Spleen (tissue), 11 donors: ENCODE results near the gene GRP. TPM values are rescaled to one million over a fixed set of nuclear protein-coding genes. Genes with fewer than 3 reads are reported as not detected.

Experiments used
- DNase-seq: peaks from one replicate; pipeline ENCODE4 v3.0.0-alpha.2; 2020
- H3K27ac ChIP-seq, 8 donors: fragments of 200-600 bp; sonication (generic) in 7 of 8; 1 replicate in 4 of 8; 2 replicates in 4 of 8; pipeline versions ENCODE4 v1.5.0 to v1.8.0; 2016 to 2021; ENCODE audit warnings: inconsistent platforms in 4 of 8, mild to moderate bottlenecking in 4 of 8, moderate library complexity in 1 of 8
- H3K27me3 ChIP-seq, 7 donors: fragments of 200-600 bp; sonication (generic) in 6 of 7; replicated peaks in 1 of 7; 1 replicate in 4 of 7; 2 replicates in 3 of 7; pipeline versions ENCODE4 v1.5.0 to v1.8.0; 2016 to 2021; ENCODE audit warnings: inconsistent platforms in 3 of 7, mild to moderate bottlenecking in 1 of 7
- H3K36me3 ChIP-seq, 6 donors: fragments of 200-600 bp; sonication (generic) in 5 of 6; 1 replicate in 4 of 6; 2 replicates in 2 of 6; pipeline versions ENCODE4 v1.5.0 to v1.8.0; 2016 to 2021; ENCODE audit warnings: inconsistent platforms in 2 of 6
- H3K4me1 ChIP-seq, 6 donors: fragments of 200-600 bp; sonication (generic) in 5 of 6; 1 replicate in 3 of 6; 2 replicates in 3 of 6; pipeline versions ENCODE4 v1.5.0 to v1.8.0; 2016 to 2021; ENCODE audit warnings: inconsistent platforms in 3 of 6
- H3K4me3 ChIP-seq, 8 donors: fragments of 200-600 bp; sonication (generic) in 7 of 8; 1 replicate in 4 of 8; 2 replicates in 4 of 8; pipeline versions ENCODE4 v1.5.0 to v1.8.0; 2016 to 2021; ENCODE audit warnings: inconsistent platforms in 4 of 8, mild to moderate bottlenecking in 4 of 8, moderate library complexity in 2 of 8
- H3K9me3 ChIP-seq, 8 donors: fragments of 200-600 bp; sonication (generic) in 7 of 8; 1 replicate in 4 of 8; 2 replicates in 4 of 8; pipeline versions ENCODE4 v1.5.0 to v1.8.0; 2016 to 2021; ENCODE audit warnings: inconsistent platforms in 4 of 8
- CTCF ChIP-seq, 11 experiments: fragments of 200-600 bp in 7 of 11; fragments of 450-650 bp in 4 of 11; sonication (generic) in 4 of 11; IDR thresholded peaks in 8 of 11; conservative IDR thresholded peaks in 3 of 11; 1 replicate in 7 of 11; 2 replicates in 4 of 11; pipeline versions ENCODE4 v1.4.0 to v1.8.0; 2016 to 2021; ENCODE audit warnings: antibody characterized with exemption in 11 of 11, inconsistent platforms in 4 of 11, mild to moderate bottlenecking in 1 of 11
- POLR2A ChIP-seq, 3 donors: fragments of 450-650 bp; IDR thresholded peaks; one replicate each; pipeline ENCODE4 v1.5.1; 2017; ENCODE audit warnings: antibody characterized with exemption in 3 of 3, mild to moderate bottlenecking in 1 of 3
- POLR2AphosphoS5 ChIP-seq, 3 donors: sonication (generic); formaldehyde crosslinking; IDR thresholded peaks; one replicate each; pipeline ENCODE4 v1.5.1; 2017; ENCODE audit warnings: antibody characterized with exemption in 3 of 3
- WGBS, 5 donors: extraction: QIAGEN DNeasy Blood & Tissue Kit in 3 of 5; methylation state at CpG; one replicate each; pipeline versions ENCODE4 v1.1.5 to v1.1.7; 2013 to 2018; 5-methylcytosine and 5-hydroxymethylcytosine counted together
- intact Hi-C: fragments of 100-400 bp; cut with DNase I; formaldehyde crosslinking; loops from one replicate; pipeline ENCODE4 v1.15.0; 2023; ENCODE audit warnings: low total_unique reads
- polyA plus RNA-seq, 3 donors: library from polyadenylated mRNA; stranded (reverse); fragments of 200-250 nt; gene quantifications; one replicate each; pipeline ENCODE4 v1.2.1, GENCODE V29; 2013
- total RNA-seq, 7 donors: library from RNA; depleted of rRNA in 3 of 7; stranded (reverse); fragments of >200 nt in 3 of 7; fragmentation: NEBNext Ultra II Directional in 4 of 7; extraction: Animal tissue kit (Norgen Biotek cat#: 25700) in 4 of 7; gene quantifications; one replicate each; pipeline versions ENCODE4 v1.1.0 to v1.2.1, GENCODE V29; 2016 to 2021
- donor health status: healthy with polysubstance abuse.
- donor health status: DM: no; HTN: no; CAD: no; lungs with moderate emphysema.
- donor health status: DM: no; HTN: no; CAD: no.
- donor health status: Bipolar disorder and iron deficiency.
- donor health status: healthy.
- donor health status: DM: no; HTN: no; CAD: no.
- donor health status: DM: yes; HTN: yes; CAD: no.

Gene GRP
- total and polyA plus RNA-seq, 10 donors, result not detected

- peaks cover 30 to 100% (median 86%) of the 10 kb centered on the region in 7 donors for H3K27me3 ChIP-seq
These were observed 52.4 kb downstream of the GRP start for GRCh38 chr18:59272221-59272888.

DNA sequence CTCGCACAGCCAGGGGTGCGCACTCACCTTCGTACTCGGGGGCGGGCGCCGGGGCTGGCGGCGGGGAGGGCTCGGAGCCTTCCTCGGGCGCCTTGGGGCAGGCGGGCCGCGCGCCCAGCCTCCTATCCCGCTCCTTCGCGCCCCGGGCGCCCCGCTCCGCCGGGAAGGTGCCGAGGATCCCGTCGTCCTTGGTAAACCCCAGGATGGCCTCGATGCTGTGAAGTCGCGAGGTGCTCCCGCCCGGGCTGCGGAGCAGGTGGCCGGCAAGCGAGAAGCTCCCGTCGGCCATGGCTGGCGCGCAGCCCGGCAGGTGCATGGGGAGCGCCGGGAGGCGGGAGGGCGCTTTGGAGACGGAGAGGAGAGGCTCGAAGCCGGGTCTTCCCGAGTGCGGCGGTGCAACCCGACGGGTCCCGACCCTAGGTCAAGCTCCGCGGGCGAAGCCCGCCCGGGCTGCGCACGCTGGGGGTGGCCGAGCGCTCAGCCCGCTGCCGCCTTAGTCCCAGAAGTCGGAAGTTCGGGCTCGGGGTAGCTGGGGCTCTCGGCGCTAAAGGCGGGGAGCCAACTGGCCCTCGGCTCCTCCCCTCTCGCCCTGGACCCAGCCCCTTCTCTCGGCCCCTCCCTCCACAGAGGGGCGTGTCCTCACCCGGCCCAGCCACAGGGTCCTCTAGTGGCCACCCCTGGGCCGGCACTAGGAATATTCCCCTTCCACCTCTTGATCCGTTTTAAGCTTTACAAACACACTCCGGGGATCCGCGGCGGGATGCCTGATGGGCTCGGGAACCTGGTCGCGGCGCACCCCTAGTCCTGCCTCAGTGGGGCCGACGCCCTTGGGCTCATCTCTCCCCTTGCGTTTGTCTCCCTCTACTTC is 53.2 kb downstream of the GRP start, which contains the start of gene RAX:
Gene RAX (minus strand): TSS at position 564 of the 868 bp plus-strand sequence. CDS start 248 bp downstream, at position 316.
- peak; percentile 72 for DNase-seq
- H3K4me3 ChIP-seq, result peak within 1 kb of the TSS in 7 of 8 donors; percentile 25 to 64 (median 31)
- no peak for TF ChIP-seq POLR2AphosphoS5 (IDR thresholded peaks at IDR 0.05)
- H3K36me3 ChIP-seq, result no peaks in the 10 kb centered on the region
- intact Hi-C loops, result no loop called here
- WGBS, 5 donors, result 0 to 7% (median 2%) methylated on average over 23 to 88 of the region's 88 CpGs
- peaks cover 27 to 100% (median 82%) of the 10 kb centered on the region in 7 donors for H3K27me3 ChIP-seq
- peaks cover 10 to 42% (median 35%) of the 10 kb centered on the region in 6 donors for H3K4me1 ChIP-seq
- no peak within 1 kb of the TSS for H3K27ac ChIP-seq
- H3K9me3 ChIP-seq, result no peaks in the 10 kb centered on the region

More at GRCh38 chr18:59272221-59272888, 52.4 kb downstream of the GRP start:
- no peak for TF ChIP-seq POLR2AphosphoS5 (IDR thresholded peaks at IDR 0.05)
- no peak for TF ChIP-seq POLR2A (IDR thresholded peaks at IDR 0.05)
- no peak for TF ChIP-seq CTCF (IDR thresholded peaks at IDR 0.05 in 8 of 11, conservative IDR thresholded peaks at IDR 0.05 in 3 of 11)
- Histone ChIP-seq H3K9me3 (no peaks in the 10 kb centered on the region), H3K36me3 (no peaks in the 10 kb centered on the region), H3K27ac (no peak overlapping the region), H3K4me1 (peaks cover 10 to 50% (median 40%) of the 10 kb centered on the region in 6 donors), H3K4me3 (peak overlapping the region in 7 of 8 donors; percentile 25 to 64 (median 31))
- intact Hi-C loops, result no loop called here
- WGBS, 5 donors, result 1 to 8% (median 3%) methylated on average over 14 to 52 of the region's 52 CpGs
- DNase-seq, result peak; percentile 72

DNA sequence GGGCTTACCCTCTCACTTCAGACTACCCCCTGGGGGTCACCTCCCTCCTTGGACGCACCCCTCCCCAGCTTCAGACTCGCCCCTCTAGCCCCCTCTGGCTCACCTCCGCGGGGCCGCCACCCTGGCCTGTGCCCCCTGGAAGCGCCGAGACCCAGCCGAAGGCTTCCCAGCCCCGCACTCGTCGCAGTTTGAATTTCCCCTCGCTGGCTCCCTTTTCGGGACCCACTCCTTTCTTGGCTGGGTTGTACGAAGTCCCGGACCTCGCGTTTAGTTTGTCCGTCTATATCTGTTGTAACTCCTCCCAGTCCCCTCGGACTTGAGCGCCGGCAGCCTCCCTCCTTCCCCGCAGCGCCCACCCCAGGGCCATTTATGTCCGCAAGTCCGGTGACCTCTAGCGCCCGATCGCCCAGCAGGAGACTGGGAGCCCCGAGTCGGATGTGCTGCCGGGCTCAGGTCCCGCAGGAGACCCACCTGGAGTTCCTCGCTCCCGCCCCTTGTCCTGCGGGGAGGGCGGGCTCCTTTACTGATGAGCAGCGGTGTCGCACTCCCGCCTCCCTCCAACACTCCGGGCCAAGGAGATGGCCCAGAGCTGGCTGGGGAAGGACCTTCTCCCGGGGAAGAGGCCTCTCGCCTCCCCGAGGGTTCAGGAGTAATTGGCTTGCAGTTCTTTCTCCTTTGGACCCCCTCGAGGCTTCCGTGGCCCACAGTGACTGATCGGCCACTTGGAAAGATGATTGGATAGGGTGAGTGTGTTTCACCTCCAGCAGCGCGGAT is 54.0 kb downstream of the GRP start:
- no peak overlapping the region for H3K27ac ChIP-seq
- peak overlapping the region in 3 of 8 donors; percentile 30 to 64 (median 35) for H3K4me3 ChIP-seq
- H3K9me3 ChIP-seq, result no peaks in the 10 kb centered on the region
- H3K4me1 ChIP-seq, result peaks cover 10 to 34% (median 27%) of the 10 kb centered on the region in 6 donors
- H3K36me3 ChIP-seq, result no peaks in the 10 kb centered on the region
- peak; percentile 51 for DNase-seq
- peaks cover 19 to 99% (median 74%) of the 10 kb centered on the region in 7 donors for H3K27me3 ChIP-seq
- intact Hi-C loops, result no loop called here
- TF ChIP-seq CTCF (IDR thresholded peaks at IDR 0.05 in 8 of 11, conservative IDR thresholded peaks at IDR 0.05 in 3 of 11), result no peak
- TF ChIP-seq POLR2AphosphoS5 (IDR thresholded peaks at IDR 0.05), result no peak
- TF ChIP-seq POLR2A (IDR thresholded peaks at IDR 0.05), result no peak
- WGBS, 5 donors, result 6 to 10% (median 7%) methylated on average over 27 to 48 of the region's 48 CpGs

DNA sequence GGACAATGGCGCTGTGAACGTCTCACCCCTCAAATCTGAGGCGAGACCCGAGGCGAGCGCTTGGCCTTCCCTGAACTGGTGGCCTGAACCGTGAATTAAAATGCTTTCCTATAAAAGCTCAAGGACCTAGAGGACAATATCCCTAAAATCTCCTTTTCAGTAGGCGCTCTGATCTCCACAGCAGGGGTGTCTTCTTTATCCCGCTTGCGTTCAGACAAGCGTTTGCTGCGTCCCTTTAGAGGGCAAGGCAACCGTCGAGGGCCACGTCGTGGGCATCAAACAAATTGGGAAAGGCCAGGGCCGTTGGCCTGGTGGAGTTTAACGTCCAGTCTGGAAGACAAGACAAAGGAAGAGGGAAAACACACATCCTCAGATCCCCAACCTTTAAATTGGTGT is 54.6 kb downstream of the GRP start:
- H3K27me3 ChIP-seq, result peaks cover 19 to 99% (median 70%) of the 10 kb centered on the region in 7 donors
- WGBS, 5 donors, result 12 to 18% (median 14%) methylated on average over 16 to 18 of the region's 18 CpGs
- H3K4me3 ChIP-seq, result no peak overlapping the region
- H3K9me3 ChIP-seq, result no peaks in the 10 kb centered on the region
- intact Hi-C loops, result no loop called here
- H3K27ac ChIP-seq, result no peak overlapping the region
- no peaks in the 10 kb centered on the region for H3K36me3 ChIP-seq
- peaks cover 10 to 29% (median 25%) of the 10 kb centered on the region in 6 donors for H3K4me1 ChIP-seq
- no peak for DNase-seq
- TF ChIP-seq POLR2A (IDR thresholded peaks at IDR 0.05) (no peak), CTCF (IDR thresholded peaks at IDR 0.05 in 8 of 11, conservative IDR thresholded peaks at IDR 0.05 in 3 of 11) (no peak), POLR2AphosphoS5 (IDR thresholded peaks at IDR 0.05) (no peak)
